GM18526 (cell line): ENCODE results near the gene ALG3.

Source experiments
- POLR2A ChIP-seq: IDR thresholded peaks from 3 replicates; pipeline ENCODE4 v1.6.1; 2011; ENCODE audit not compliant: insufficient read length; ENCODE audit errors: extremely low read depth

Gene ALG3

GRCh38 chr3:184262764-184263179 is 14.0 kb upstream of the ALG3 start:
- TF ChIP-seq POLR2A: no peak

- no peak for TF ChIP-seq POLR2A
Observed at GRCh38 chr3:184261854-184262763, 13.3 kb upstream of the ALG3 start.

DNA sequence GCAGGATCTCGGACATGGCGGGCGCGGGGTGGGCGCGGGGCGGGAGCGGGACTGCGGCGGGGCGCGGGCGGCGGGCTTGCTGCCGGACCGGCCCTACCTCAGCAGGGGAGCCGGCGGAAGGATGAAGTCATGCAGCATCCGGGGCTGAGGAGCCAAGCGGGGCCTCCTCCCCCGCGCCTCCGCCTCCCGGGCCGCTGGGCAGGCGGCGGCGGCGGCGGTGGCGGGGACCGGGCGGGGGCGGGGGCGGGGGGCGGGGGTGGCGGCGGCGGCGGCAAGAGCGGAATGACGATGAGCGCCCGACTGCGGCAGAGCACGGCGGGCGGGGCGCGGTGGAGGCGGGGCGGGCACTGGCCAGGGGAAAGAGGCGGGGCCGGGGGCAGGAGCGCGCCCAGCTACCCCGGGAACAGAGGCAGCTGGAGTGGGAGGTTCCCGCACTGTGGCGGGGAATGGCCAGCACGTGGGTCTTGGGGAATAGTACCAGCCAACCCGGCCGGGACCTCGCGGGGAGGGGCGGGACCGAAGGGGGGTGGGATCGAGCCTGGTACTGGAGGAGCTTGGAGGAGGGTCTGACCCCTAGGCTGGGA is 12.6 kb upstream of the ALG3 start, which contains the start of gene CAMK2N2:
TSS of gene CAMK2N2 (minus strand) at position 284 of the 584 bp plus-strand sequence. CDS start at position 16, 268 bp downstream.
- no peak for TF ChIP-seq POLR2A

DNA sequence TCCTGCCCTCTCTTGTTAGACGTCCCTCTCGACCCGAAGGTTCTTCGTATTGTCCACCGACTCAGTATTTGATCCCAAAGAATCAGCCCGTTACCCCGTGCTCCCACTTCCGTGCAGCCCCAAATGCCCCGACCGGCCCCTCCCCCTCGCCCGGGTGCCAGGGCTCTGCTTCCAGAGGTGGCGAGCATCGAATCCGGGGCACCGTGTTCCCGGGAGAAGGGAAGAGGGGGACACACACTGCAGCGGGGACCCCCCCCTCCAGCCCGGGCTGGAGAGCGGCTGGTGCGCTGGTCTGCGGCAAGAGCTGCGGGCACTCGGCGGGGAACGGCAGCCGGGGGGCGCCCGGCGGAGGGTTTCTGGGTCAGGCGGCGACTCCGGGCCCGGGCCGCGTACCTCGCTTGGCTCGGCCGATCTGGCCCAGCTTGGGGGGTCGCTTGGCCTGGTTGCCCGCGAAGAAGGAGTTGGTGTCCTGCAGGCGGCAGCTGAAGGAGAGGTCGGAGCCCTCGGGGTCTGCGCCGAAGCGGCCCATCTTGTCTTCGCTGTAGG is 12.0 kb upstream of the ALG3 start:
- TF ChIP-seq POLR2A: no peak

GRCh38 chr3:184259878-184260723 is 11.3 kb upstream of the ALG3 start:
- no peak for TF ChIP-seq POLR2A

- no peak for TF ChIP-seq POLR2A
Observed at GRCh38 chr3:184259396-184259877, 10.7 kb upstream of the ALG3 start.

GRCh38 chr3:184258926-184259325 is 10.2 kb upstream of the ALG3 start:
- TF ChIP-seq POLR2A: no peak

GRCh38 chr3:184257083-184257915 is 8.5 kb upstream of the ALG3 start:
- TF ChIP-seq POLR2A: no peak

- no peak for TF ChIP-seq POLR2A
Observed at GRCh38 chr3:184255291-184256039, 6.7 kb upstream of the ALG3 start.

DNA sequence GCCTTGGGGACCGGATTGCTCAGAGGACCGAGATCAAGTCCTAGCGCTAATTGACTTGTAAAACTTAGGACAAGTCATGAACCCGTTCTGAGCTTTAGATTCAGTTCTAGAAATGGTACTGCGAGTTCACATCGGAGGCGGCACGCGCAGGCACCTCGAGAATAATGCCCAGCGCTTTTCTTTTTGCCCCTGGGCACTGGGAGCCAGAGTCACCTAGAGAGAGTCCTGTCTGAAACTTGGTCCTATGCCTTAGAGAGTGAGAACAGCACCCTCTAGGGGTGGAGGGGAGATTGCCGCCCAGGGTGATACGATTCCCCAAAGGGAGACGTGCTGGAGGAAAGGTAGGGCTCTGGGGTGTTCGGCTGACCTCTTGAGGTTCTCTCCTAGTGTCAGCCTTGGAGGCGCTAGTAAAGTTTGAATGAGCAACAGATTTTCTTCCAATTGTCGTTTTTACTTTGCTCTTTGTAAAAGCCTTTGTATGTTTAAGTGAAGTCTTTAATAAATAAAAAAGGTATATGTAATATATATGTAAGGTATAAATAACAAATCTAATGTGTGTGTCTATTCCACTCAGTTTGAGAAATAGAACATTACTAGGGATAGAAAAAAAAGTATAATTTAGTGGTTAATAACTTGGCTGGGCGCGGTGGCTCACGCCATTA is 1.5 kb upstream of the ALG3 start:
- TF ChIP-seq POLR2A: no peak

GRCh38 chr3:184249412-184250166 is 827 bp upstream of the ALG3 start, which contains the start of gene EEF1AKMT4:
TSS of gene EEF1AKMT4 (plus strand) at chr3:184249672. CDS start at chr3:184249695, 23 bp downstream.
- TF ChIP-seq POLR2A: peak; percentile 34

- no peak for TF ChIP-seq POLR2A
Observed at GRCh38 chr3:184242297-184242685, 6.5 kb downstream of the ALG3 start.
